Smooth muscle cell of the brain vasculature (primary cell): Measurements from ENCODE around the gene PIH1D2.
"Not testable (repeated sequence)": the region's sequence is repeated elsewhere in the genome, so short reads cannot be mapped to it uniquely, and the experiment has no call there.

Experiments used
- DNase-seq: peaks from one replicate; pipeline ENCODE4 v3.0.0-alpha.2; 2012; ENCODE audit warnings: low read depth, low spot score

Gene PIH1D2

DNA sequence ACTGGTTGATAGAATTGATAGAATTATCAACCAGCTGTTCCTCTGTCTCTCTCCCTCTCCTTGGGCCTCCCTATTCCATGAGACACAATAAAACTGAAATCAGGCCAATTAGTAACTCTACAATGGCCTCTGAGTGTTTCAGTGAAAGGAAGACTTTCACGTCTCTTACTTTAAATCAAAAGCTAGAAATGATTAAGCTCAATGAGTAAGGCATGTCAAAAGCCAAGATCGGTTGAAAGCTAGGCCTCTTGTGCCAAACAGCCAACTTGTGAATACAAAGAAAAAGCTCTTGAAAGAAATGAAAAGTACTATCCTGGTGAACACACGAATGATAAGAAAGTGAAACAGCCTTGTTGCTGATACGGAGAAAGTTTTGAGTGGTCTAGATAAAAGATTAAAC lies 16.6 kb downstream of the PIH1D2 start:
- no peak for DNase-seq

GRCh38 chr11:112051768-112052167 lies 22.0 kb downstream of the PIH1D2 start:
- no peak for DNase-seq

DNA sequence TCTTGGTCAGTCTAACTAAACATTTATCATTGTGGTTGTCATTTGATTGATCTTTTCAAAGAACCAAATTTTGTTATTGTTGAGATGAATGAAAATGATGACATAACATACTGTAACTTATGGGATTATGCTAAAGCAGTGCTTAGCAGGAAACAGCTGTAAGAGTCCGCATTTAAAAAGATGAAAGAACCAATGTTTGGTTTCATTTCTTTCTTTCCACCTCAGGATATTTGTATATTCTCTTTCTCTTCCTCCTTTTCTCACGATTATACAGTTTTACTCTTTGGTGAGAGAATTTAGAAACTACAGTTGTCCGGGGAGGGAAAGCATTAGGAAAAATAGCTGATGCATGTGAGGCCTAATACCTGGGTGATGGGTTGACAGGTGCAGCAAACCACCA lies 23.1 kb downstream of the PIH1D2 start:
- DNase-seq, result no peak

DNA sequence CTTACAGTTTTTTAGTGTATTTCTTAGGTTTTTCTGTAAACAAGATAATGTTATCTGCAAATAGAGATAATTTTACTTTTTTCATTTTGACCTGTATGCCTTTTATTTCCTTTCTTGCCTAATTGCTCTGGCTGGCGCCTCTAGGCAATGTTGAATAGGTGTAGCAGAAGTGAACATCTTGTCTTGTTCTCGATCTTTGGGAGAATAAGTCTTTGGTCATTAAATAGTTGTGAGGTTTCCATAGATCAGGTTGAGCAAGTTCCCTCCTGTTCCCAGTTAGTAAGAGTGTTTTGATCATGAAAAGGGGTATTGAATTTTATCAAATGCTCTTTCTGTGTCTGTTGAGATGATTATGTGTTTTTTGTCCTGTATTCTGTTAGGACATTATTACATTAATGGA lies 24.0 kb downstream of the PIH1D2 start:
- DNase-seq, result no peak

GRCh38 chr11:112048256-112048655 lies 25.6 kb downstream of the PIH1D2 start:
- not testable (repeated sequence) for DNase-seq

DNA sequence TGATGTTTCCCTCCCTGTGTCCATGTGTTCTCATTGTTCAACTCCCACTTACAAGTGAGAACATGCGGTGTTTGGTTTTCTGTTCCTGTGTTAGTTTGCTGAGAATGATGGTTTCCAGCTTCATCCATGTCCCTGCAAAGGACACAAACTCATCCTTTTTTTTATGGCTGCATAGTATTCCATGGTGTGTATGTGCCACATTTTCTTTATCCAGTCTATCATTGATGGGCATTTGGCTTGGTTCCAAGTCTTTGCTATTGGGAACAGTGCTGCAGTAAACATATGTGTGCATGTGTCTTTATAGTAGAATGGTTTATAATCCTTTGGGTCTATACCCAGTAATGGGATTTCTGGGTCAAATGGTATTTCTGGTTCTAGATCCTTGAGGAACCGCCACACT lies 27.2 kb downstream of the PIH1D2 start:
- DNase-seq, result not testable (repeated sequence)

DNA sequence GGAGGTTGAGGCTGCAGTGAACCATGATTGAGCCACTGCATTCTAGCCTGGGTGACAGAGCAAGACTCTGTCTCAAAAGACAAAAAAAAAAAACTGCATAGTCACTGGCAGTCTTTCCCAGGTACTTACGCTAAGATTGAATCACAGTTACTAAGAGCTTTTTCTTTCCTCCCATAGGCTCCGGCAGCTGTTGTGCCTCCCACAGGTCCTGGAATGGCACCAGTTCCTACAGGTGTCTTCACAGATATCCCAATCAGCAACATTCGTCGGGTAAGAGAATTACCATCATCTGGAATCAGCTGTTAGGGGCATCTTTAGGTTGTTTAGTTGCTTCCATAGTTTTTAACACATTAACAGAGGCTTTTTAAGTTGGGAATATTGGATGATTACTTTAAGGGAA lies 28.9 kb downstream of the PIH1D2 start:
- DNase-seq, result no peak

- DNase-seq, result no peak
Measured at GRCh38 chr11:112042961-112043304, 30.9 kb downstream of the PIH1D2 start.

GRCh38 chr11:112042161-112042960 lies 31.5 kb downstream of the PIH1D2 start:
- DNase-seq, result no peak

DNA sequence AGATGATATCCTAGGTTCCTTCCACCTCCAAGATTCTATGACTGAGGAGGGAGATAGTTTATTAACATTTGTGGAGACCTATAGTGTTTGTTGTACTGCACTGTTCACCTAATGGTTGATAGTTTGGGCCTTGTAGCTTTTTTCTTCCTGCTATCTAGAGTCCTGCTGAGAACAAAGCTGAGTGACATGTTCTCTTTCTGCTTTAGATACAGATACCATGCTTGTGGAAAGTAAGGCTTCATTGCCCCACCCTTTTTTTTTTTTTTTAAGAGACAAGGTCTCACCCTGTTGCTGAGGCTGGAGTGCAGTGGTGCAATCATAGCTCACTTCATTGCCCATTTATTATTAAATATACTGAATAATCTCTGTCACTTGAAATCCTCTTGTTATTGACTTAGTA lies 36.3 kb downstream of the PIH1D2 start:
- DNase-seq, result no peak

- no peak for DNase-seq
Measured at GRCh38 chr11:112033902-112034301, 39.9 kb downstream of the PIH1D2 start.

- DNase-seq, result no peak
Measured at GRCh38 chr11:112029460-112029859, 44.4 kb downstream of the PIH1D2 start.

DNA sequence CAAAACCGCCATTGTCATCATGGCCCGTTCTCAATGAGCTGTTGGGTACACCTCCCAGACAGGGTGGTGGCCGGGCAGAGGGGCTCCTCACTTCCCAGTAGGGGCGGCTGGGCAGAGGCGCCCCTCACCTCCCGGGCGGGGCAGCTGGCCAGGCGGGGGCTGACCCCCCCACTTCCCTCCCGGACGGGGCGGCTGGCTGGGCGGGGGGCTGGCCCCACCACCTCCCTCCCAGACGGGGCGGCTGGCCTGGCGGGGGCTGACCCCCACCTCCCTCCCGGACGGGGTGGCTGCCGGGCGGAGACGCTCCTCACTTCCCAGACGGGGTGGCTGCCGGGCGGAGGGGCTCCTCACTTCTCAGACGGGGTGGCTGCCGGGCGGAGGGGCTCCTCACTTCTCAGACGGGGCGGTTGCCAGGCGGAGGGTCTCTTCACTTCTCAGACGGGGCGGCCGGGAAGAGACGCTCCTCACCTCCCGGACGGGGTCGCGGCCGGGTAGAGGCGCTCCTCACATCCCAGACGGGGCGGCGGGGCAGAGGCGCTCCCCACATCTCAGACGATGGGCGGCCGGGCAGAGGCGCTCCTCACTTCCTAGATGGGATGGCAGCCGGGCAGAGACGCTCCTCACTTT lies 46.9 kb downstream of the PIH1D2 start:
- DNase-seq, result not testable (repeated sequence)

DNA sequence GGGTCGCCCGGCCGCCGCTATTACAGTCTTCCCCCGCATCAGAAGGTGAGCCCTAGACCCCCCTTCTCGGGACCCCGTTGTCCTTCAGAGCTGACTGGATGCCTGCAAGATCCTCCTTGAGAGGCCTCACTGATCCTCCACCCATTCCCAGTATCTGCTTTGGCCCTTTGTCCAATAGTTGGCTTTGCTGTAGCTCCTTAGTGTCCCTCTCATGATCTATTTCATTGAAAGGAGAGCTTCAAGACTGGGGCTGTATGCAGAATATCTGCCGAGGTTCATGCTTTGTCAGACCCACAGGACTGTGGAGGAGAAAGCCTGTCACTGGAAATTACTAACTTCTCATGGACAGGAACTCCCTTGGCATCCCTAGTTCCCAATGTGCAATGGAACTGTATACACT lies 48.1 kb downstream of the PIH1D2 start:
- no peak for DNase-seq

DNA sequence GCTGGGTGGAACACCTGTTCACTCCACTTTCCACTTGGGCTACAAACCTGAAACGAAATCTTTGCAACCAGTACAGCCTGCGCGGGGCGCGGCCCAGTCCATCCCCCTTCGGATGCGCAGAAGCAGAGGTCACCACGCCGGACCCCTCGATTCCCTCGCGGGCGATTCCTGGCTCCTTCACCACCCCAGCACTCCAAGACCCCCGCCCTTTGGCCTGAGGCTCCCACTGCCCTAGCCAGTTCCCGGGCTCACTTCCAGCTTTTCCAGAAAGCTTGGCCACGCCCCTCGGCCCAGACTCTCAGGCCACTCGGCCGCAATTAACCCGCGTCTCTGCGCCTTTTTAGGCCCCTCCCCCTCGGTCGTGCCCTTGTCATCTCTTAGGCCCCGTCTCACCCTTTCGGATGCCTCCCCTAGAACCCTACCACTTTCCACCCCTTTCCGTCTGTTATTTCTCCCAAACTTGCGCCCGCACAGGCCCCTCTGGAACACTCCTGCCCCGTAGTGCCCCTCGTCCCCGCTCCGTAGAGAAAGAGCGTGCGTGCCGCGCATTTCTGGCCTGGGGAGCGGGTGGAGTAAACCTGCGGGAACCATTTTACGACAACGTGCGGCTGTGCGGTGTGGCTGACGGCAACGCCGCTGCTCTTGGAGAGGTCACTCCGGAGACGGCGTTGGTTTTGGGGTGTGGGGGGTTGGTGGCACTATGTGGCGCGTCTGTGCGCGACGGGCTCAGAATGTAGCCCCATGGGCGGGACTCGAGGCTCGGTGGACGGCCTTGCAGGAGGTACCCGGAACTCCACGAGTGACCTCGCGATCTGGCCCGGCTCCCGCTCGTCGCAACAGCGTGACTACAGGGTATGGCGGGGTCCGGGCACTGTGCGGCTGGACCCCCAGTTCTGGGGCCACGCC lies 48.8 kb downstream of the PIH1D2 start, which contains the start of gene DLAT:
DLAT (plus strand) TSS at position 636 of the 906 bp plus-strand sequence; CDS start at position 701, 65 bp downstream.
- no peak for DNase-seq

DNA sequence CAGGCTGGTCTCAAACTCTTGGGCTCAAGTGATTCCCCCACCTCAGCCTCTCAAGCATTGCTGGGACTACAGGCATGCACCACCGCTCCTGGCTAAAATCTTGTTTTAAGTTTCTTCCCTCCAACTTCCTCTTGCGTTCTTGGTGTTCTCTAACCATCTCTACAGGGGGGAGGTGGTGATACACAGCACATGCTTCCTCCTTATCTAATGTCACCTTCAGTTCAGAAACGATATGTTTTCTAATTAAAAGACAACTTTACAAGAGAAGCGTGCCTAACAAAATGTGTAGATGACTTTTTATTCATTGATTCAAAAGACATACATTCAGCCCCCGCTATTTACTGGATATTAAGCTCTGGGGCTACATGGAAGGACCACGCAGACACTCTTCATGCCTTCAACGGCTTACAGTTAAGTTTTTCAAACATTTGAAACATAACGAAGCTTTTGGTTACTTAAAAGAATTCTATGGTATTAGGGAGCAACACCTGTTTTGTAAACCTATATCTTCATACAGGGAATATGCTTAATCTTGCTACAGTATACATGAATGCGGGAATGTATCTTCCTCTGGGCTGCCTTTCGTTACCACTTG lies 49.5 kb downstream of the PIH1D2 start:
- no peak for DNase-seq

- no peak for DNase-seq
Measured at GRCh38 chr11:112023104-112023503, 50.7 kb downstream of the PIH1D2 start.

GRCh38 chr11:112019066-112019465 lies 54.8 kb downstream of the PIH1D2 start:
- DNase-seq, result no peak
